Subcutaneous adipose tissue (tissue), 4 donors: ENCODE results near the gene APIP. TPM values are rescaled to one million over a fixed set of nuclear protein-coding genes. Genes with fewer than 3 reads are reported as not detected.

Source experiments
- CTCF ChIP-seq: fragments of 450-650 bp; IDR thresholded peaks from one replicate; pipeline ENCODE4 v1.5.1; 2016; ENCODE audit warnings: low read depth, mild to moderate bottlenecking, control low read depth, antibody characterized with exemption, moderate library complexity
- small RNA-seq: library from RNA; depleted of rRNA; stranded (forward); fragments of <200 nt; gene quantifications from one replicate; pipeline ENCODE3, GENCODE V24; 2016
- total RNA-seq, 4 donors: library from RNA; depleted of rRNA; stranded (reverse); fragments of >200 nt; gene quantifications; one replicate each; pipeline ENCODE4 v1.1.0, GENCODE V29; 2016

APIP gene
- total RNA-seq, 4 donors from 2014 or later = 36.9 to 62.8 (median 50.7) TPM

GRCh38 chr11:34839969-34840368, 76.2 kb downstream of the APIP start:
- TF ChIP-seq CTCF = no peak

- no peak for TF ChIP-seq CTCF
Observed at GRCh38 chr11:34836958-34837856, 79.0 kb downstream of the APIP start.

- no peak for TF ChIP-seq CTCF
Observed at GRCh38 chr11:34833602-34834001, 82.6 kb downstream of the APIP start.

Small RNA genes lying within 50 kb of the gene (small RNA-seq; reads per million reads assigned to genes)
- 0.97 reads per million for gene MIR1343

Other genes starting within 250 kb of the APIP start
- 10 to 100 TPM; 34.8 to 52.0 (median 46.1) TPM for gene PDHX, start 239 bp upstream of the APIP start, total RNA-seq
- gene CD44, start 222.8 kb upstream of the APIP start, total RNA-seq = 100 to 1,000 TPM; 103 to 438 (median 231) TPM